Mesothelial cell of epicardium (in vitro differentiated cells): ENCODE results near the gene RAI14. TPM values are rescaled to one million over a fixed set of nuclear protein-coding genes. Genes with fewer than 3 reads are reported as not detected.

Experiments
- DNase-seq, 2 experiments: peaks; one replicate each; pipeline ENCODE4 v3.0.0; 2021; ENCODE audit warnings: low spot score in 2 of 2; ENCODE audit not compliant: unreplicated experiment in 2 of 2
- H3K27ac Mint-ChIP-seq: 2 replicates; pipeline ENCODE4 v1.8.0; 2021; ENCODE audit warnings: mixed read lengths
- H3K27me3 Mint-ChIP-seq: 2 replicates; pipeline ENCODE4 v1.8.0; 2021; ENCODE audit warnings: low read depth, mixed read lengths
- H3K36me3 Mint-ChIP-seq: 2 replicates; pipeline ENCODE4 v1.8.0; 2021; ENCODE audit warnings: mixed read lengths
- H3K4me1 Mint-ChIP-seq: 2 replicates; pipeline ENCODE4 v1.8.0; 2021; ENCODE audit warnings: mixed read lengths
- H3K4me3 Mint-ChIP-seq: 2 replicates; pipeline ENCODE4 v1.8.0; 2021; ENCODE audit warnings: mild to moderate bottlenecking, moderate library complexity, mixed read lengths
- H3K9me3 Mint-ChIP-seq: 2 replicates; pipeline ENCODE4 v1.8.0; 2021; ENCODE audit warnings: mixed read lengths
- CTCF ChIP-seq: fragments of 200-600 bp; sonication (generic); IDR thresholded peaks from one replicate; pipeline ENCODE4 v1.5.0; 2021; ENCODE audit warnings: antibody characterized with exemption; ENCODE audit not compliant: unreplicated experiment
- total RNA-seq: library from RNA; stranded (reverse); gene quantifications from 3 replicates; pipeline ENCODE4 v1.2.1, GENCODE V29; 2021

RAI14 gene
- total RNA-seq, 1 donor from 2014 or later, result 134 TPM

DNA sequence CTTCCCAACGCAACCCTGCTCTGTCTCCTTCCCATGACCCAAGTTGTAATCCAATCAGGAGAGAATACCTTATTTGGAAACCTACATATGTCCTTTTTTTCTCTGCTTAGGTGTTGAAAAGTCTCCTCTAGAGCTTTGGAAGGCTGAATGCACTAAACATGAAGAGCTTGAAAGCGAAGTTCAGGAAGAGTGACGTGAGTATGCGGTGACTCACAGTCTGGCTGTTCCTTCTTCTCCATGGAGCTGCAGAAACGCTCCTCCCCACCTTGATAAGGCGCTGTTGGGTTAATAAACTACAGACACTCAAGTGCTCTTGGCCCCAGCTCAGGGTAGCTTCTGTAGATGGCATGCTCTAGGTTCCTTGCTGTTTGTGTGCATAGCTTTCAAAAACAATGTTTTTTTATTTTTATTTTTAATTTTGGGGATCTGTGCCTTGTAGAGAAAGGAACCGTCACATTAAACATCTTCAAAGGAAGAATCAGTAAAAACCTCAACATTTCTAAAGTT is 30.7 kb downstream of the RAI14 start:
- H3K4me3 Mint-ChIP-seq, result no peak overlapping the region

DNA sequence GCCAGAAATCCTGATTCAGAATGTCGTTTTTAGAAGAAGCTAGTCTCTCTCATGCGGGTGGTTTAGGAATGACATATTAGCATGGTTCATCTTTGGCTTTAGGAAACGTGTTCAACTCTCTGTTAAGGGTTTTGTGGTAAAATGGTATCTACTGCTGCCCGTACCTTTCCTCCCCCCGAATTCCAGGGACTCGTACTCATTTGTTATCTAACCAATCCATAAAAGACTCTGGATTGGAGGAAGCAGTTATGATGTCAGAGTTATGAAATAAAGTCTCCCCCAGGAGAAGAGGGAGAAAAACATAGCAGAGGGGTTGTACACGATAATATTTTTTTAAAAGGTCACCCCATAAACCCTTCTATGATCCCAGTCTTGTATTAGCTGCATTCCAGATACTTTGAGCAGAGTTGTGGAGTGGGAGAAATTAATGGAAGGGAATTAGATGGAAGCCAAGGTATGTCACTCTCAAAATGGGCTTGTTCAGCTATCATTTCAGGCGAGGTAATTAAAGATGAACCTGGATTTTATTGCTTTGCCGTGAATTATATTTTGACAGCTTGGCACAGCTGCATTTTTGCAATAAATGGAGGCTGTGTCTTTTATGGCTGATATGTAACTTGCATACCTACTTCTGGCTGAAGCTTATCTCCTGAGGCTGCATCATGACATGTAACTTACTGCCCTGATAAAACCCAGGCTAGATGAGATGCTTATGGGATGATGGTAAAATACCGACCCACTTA is 31.3 kb downstream of the RAI14 start:
- Mint-ChIP-seq H3K36me3 (peaks cover 13% of the 10 kb centered on the region), H3K27ac (peak overlapping the region; percentile 95), H3K4me3 (no peak overlapping the region), H3K27me3 (no peaks in the 10 kb centered on the region), H3K9me3 (no peaks in the 10 kb centered on the region), H3K4me1 (peaks cover 74% of the 10 kb centered on the region)
- TF ChIP-seq CTCF, result no peak
- no peak for DNase-seq

More for the DNA sequence above, 30.7 kb downstream of the RAI14 start:
- H3K27ac Mint-ChIP-seq, result peak overlapping the region; percentile 95
- no peak for TF ChIP-seq CTCF
- peaks cover 76% of the 10 kb centered on the region for H3K4me1 Mint-ChIP-seq
- DNase-seq, result peak in 1 of 2 experiments; percentile 24
- no peaks in the 10 kb centered on the region for H3K27me3 Mint-ChIP-seq
- peaks cover 13% of the 10 kb centered on the region for H3K36me3 Mint-ChIP-seq
- no peaks in the 10 kb centered on the region for H3K9me3 Mint-ChIP-seq

- peaks cover 13% of the 10 kb centered on the region for H3K36me3 Mint-ChIP-seq
- peak overlapping the region; percentile 95 for H3K27ac Mint-ChIP-seq
- H3K9me3 Mint-ChIP-seq, result no peaks in the 10 kb centered on the region
- DNase-seq, result no peak
- H3K4me3 Mint-ChIP-seq, result no peak overlapping the region
- peaks cover 66% of the 10 kb centered on the region for H3K4me1 Mint-ChIP-seq
- no peaks in the 10 kb centered on the region for H3K27me3 Mint-ChIP-seq
- TF ChIP-seq CTCF, result no peak
These were observed 32.1 kb downstream of the RAI14 start for GRCh38 chr5:34688015-34688810.

GRCh38 chr5:34690301-34690700 is 34.2 kb downstream of the RAI14 start:
- Mint-ChIP-seq H3K27ac (peak overlapping the region; percentile 17), H3K36me3 (peaks cover 13% of the 10 kb centered on the region), H3K9me3 (no peaks in the 10 kb centered on the region), H3K27me3 (no peaks in the 10 kb centered on the region), H3K4me1 (peaks cover 62% of the 10 kb centered on the region), H3K4me3 (no peak overlapping the region)
- TF ChIP-seq CTCF, result no peak
- DNase-seq, result no peak

DNA sequence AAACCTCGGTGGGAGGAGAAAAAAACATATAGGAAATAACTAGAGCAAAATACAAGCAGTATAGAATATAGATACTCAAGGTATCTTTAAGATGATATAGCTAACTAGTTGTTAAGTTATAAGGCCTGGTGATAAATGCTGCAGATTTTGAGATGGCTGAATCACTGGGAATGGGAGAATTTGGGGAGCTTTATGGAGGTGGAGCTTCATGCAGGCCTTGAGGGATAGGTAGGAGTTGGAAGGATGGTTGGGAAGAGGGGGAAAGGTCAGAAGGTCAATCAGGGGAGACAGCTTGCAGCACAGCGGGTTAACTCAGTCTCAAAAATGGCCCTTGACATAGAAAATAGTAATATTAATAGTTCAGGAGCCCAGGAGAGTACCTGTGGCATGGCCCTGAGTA is 34.8 kb downstream of the RAI14 start:
- Mint-ChIP-seq H3K4me1 (peaks cover 57% of the 10 kb centered on the region), H3K4me3 (no peak overlapping the region), H3K27ac (peak overlapping the region; percentile 58), H3K27me3 (no peaks in the 10 kb centered on the region), H3K9me3 (no peaks in the 10 kb centered on the region), H3K36me3 (peaks cover 13% of the 10 kb centered on the region)
- no peak for DNase-seq
- TF ChIP-seq CTCF, result no peak
